T-cell (primary cell): Measurements from ENCODE around the gene MIA2. TPM values are rescaled to one million over a fixed set of nuclear protein-coding genes. Genes with fewer than 3 reads are reported as not detected.
"Not testable (repeated sequence)": the region's sequence is repeated elsewhere in the genome, so short reads cannot be mapped to it uniquely, and the experiment has no call there.

Experiments
- ATAC-seq, 4 experiments: fragments of 200-7000 bp in 3 of 4; fragments of 150-1000 bp in 1 of 4; cut with Tn5 transposase; replicated peaks in 1 of 4; 1 replicate in 3 of 4; 2 replicates in 1 of 4; pipeline ENCODE4 v1.10.0; 2021; ENCODE audit warnings: moderate library complexity in 3 of 4, mild to moderate bottlenecking in 2 of 4, moderate number of reproducible peaks in 1 of 4
- CTCF ChIA-PET, 2 donors: fragments of 300-600 bp; sonication (Branson Sonifier 250); formaldehyde crosslinking; loops; one replicate each; lab custom pipeline; 2022; ENCODE audit warnings: antibody characterized with exemption in 2 of 2; lab: Charles Lee
- POLR2A ChIA-PET, 2 donors: fragments of 300-600 bp; sonication (Branson Sonifier 250); formaldehyde crosslinking; loops; one replicate each; lab custom pipeline; 2022; ENCODE audit warnings: antibody characterized with exemption in 2 of 2; lab: Charles Lee
- DNase-seq, 35 experiments: peaks; one replicate each; pipeline versions ENCODE4 v3.0.0 to v3.0.0-alpha.2; 2013 to 2023
- H3K27ac ChIP-seq: one replicate; pipeline ENCODE4 v1.5.1; 2013; ENCODE audit warnings: low read length
- H3K27me3 ChIP-seq, 2 experiments: replicated peaks in 1 of 2; 1 replicate in 1 of 2; 2 replicates in 1 of 2; pipeline versions ENCODE4 v1.6.1 to v1.7.0; 2013; ENCODE audit warnings: low read length in 1 of 2, mixed read lengths in 1 of 2; ENCODE audit not compliant: control insufficient read depth in 2 of 2, insufficient read depth in 2 of 2; ENCODE audit errors: extremely low read depth in 1 of 2
- H3K36me3 ChIP-seq, 2 donors: 1 replicate in 1 of 2; 2 replicates in 1 of 2; pipeline versions ENCODE4 v1.6.1 to v1.7.0; 2013; ENCODE audit warnings: low read length in 1 of 2; ENCODE audit not compliant: control insufficient read depth in 2 of 2, insufficient read depth in 1 of 2; ENCODE audit errors: extremely low read depth in 1 of 2
- H3K4me1 ChIP-seq, 2 experiments: 1 replicate in 1 of 2; 2 replicates in 1 of 2; pipeline versions ENCODE4 v1.6.1 to v1.7.0; 2013; ENCODE audit warnings: low read length in 2 of 2, mixed read lengths in 1 of 2; ENCODE audit not compliant: insufficient read depth in 2 of 2, control insufficient read depth in 1 of 2; ENCODE audit errors: extremely low read depth in 1 of 2
- H3K4me3 ChIP-seq, 2 donors: 1 replicate in 1 of 2; 2 replicates in 1 of 2; pipeline versions ENCODE4 v1.5.1 to v1.7.0; 2013; ENCODE audit warnings: mild to moderate bottlenecking in 2 of 2, low read length in 1 of 2, moderate library complexity in 1 of 2; ENCODE audit not compliant: control insufficient read depth in 1 of 2; ENCODE audit errors: extremely low read depth in 1 of 2
- H3K9me3 ChIP-seq: 2 replicates; pipeline ENCODE4 v1.7.0; 2013
- H3K27ac Mint-ChIP-seq, 2 donors: one replicate each; pipeline ENCODE4 v1.8.0; 2020 to 2021; ENCODE audit warnings: mild to moderate bottlenecking in 2 of 2, mixed read lengths in 2 of 2
- H3K27me3 Mint-ChIP-seq, 2 donors: one replicate each; pipeline ENCODE4 v1.8.0; 2021 to 2022; ENCODE audit warnings: mixed read lengths in 2 of 2
- H3K36me3 Mint-ChIP-seq: one replicate; pipeline ENCODE4 v1.8.0; 2021; ENCODE audit warnings: mixed read lengths
- H3K4me1 Mint-ChIP-seq, 3 donors: one replicate each; pipeline ENCODE4 v1.8.0; 2020 to 2022; ENCODE audit warnings: mixed read lengths in 3 of 3, mild to moderate bottlenecking in 1 of 3
- H3K4me3 Mint-ChIP-seq, 3 donors: one replicate each; pipeline ENCODE4 v1.8.0; 2020 to 2022; ENCODE audit warnings: mild to moderate bottlenecking in 3 of 3, mixed read lengths in 3 of 3, moderate library complexity in 3 of 3
- H3K9me3 Mint-ChIP-seq, 3 donors: one replicate each; pipeline ENCODE4 v1.8.0; 2020 to 2022; ENCODE audit warnings: mixed read lengths in 3 of 3
- WGBS: methylation state at CpG from one replicate; pipeline ENCODE4 v1.1.5; 2013; ENCODE audit warnings: missing lambda C conversion rate; ENCODE audit not compliant: insufficient coverage; 5-methylcytosine and 5-hydroxymethylcytosine counted together
- total RNA-seq, 35 experiments: library from RNA in 6 of 35; stranded (reverse) in 6 of 35; fragments of 120-200 nt in 1 of 35; gene quantifications; one replicate each; pipeline versions ENCODE4 v1.2.1 to v1.2.4 and lab custom pipeline; 2013 to 2026

MIA2 gene
- total RNA-seq, 5 donors from 2014 or later (not counting 1 experiment from before 2014, with no cell fraction given), result 24.8 to 28.3 (median 25.5) TPM

- Mint-ChIP-seq H3K4me3 (no peak overlapping the region), H3K4me1 (peaks cover 0 to 8% (median 4%) of the 10 kb centered on the region in 3 donors), H3K9me3 (no peaks in the 10 kb centered on the region), H3K36me3 (no peaks in the 10 kb centered on the region), H3K27ac (no peak overlapping the region), H3K27me3 (no peaks in the 10 kb centered on the region)
- WGBS, result 90% methylated on average over 2 of the region's 8 CpGs
- Histone ChIP-seq H3K4me1 (no peaks in the 10 kb centered on the region), H3K36me3 (no peaks in the 10 kb centered on the region), H3K27me3 (no peaks in the 10 kb centered on the region), H3K27ac (no peak overlapping the region), H3K4me3 (no peak overlapping the region), H3K9me3 (no peaks in the 10 kb centered on the region)
- ChIA-PET POLR2A (no interaction called here), CTCF (interaction anchor here in 1 of 2 donors (0.7 kb wide), 1 partner anchor 784 kb away, joined by 3 read pairs; no protein-coding TSS in a partner anchor)
- ATAC-seq (no peak), DNase-seq (no peak)
These were observed 16.4 kb upstream of the MIA2 start for GRCh38 chr14:39217214-39217879.

- DNase-seq, result no peak
- Mint-ChIP-seq H3K27ac (peak overlapping the region in 1 of 2 donors; percentile 46), H3K4me3 (no peak overlapping the region), H3K9me3 (no peaks in the 10 kb centered on the region), H3K36me3 (no peaks in the 10 kb centered on the region), H3K4me1 (peaks cover 0 to 8% (median 4%) of the 10 kb centered on the region in 3 donors), H3K27me3 (peaks cover 0 to 3% of the 10 kb centered on the region in 2 donors)
- no peaks in the 10 kb centered on the region for H3K4me1 ChIP-seq
- ChIA-PET POLR2A (no interaction called here), CTCF (no interaction called here)
- no peak for ATAC-seq
- H3K9me3 ChIP-seq, result no peaks in the 10 kb centered on the region
- H3K27ac ChIP-seq, result no peak overlapping the region
- H3K27me3 ChIP-seq, result no peaks in the 10 kb centered on the region
- H3K4me3 ChIP-seq, result no peak overlapping the region
- 100% methylated on average over 1 of the region's 5 CpGs for WGBS
- H3K36me3 ChIP-seq, result no peaks in the 10 kb centered on the region
These were observed 15.4 kb upstream of the MIA2 start for GRCh38 chr14:39218171-39218769.

DNA sequence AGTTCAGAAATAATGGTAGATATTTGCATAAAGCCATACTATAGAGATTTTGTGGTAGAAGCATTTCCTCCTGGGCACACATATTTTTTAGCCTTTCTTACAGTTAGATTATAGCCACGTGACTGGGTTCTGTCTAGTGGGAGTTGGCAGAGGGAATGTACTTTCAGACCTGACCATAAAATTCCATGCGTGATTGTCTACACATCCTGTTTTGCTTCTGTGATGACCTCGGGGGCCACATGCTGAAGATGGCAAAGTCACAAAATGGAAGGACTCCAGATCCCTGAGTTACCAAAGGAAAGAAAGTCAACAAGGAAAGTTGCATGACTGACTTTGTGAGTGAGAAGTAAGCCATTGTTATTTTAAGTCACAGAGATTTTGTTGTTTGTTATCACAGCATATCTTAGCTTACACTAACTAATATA, 14.6 kb upstream of the MIA2 start:
- 100% methylated on average over 1 of the region's 3 CpGs for WGBS
- H3K27me3 Mint-ChIP-seq, result peaks cover 0 to 3% of the 10 kb centered on the region in 2 donors
- no peaks in the 10 kb centered on the region for H3K9me3 Mint-ChIP-seq
- Histone ChIP-seq H3K27me3 (no peaks in the 10 kb centered on the region), H3K36me3 (no peaks in the 10 kb centered on the region), H3K27ac (no peak overlapping the region), H3K4me3 (no peak overlapping the region), H3K4me1 (no peaks in the 10 kb centered on the region), H3K9me3 (no peaks in the 10 kb centered on the region)
- no peaks in the 10 kb centered on the region for H3K36me3 Mint-ChIP-seq
- peaks cover 0 to 8% (median 4%) of the 10 kb centered on the region in 3 donors for H3K4me1 Mint-ChIP-seq
- ATAC-seq, result no peak
- DNase-seq, result no peak
- H3K27ac Mint-ChIP-seq, result no peak overlapping the region
- POLR2A ChIA-PET, result no interaction called here
- CTCF ChIA-PET, result no interaction called here
- H3K4me3 Mint-ChIP-seq, result no peak overlapping the region

DNA sequence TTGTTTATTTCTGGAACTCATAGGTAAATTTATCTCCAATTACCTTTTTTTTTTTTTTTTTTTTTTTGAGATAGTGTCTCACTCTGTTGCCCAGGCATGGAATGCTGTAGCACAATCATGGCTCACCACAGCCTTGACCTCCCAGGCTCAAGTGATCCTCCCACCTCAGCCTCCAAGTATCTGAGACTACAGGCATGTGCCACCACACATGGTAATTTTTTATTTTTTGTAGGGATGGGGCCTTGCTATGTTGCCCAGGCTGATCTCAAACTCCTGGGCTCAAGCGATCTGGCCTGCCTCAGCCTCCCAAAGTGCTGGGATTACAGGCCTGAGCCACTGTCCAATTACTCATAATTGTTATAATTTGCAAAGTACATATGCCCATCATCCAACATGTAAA, 13.2 kb upstream of the MIA2 start:
- H3K9me3 ChIP-seq, CTCF ChIA-PET, H3K36me3 Mint-ChIP-seq, POLR2A ChIA-PET, H3K4me1 ChIP-seq, H3K9me3 Mint-ChIP-seq, H3K27me3 Mint-ChIP-seq, H3K36me3 ChIP-seq, H3K27ac Mint-ChIP-seq, ATAC-seq, H3K4me1 Mint-ChIP-seq, DNase-seq, H3K4me3 ChIP-seq, H3K27me3 ChIP-seq, H3K27ac ChIP-seq, H3K4me3 Mint-ChIP-seq: not testable (repeated sequence)
- WGBS, result no CpG with 5 or more reads among the region's 1 CpG

DNA sequence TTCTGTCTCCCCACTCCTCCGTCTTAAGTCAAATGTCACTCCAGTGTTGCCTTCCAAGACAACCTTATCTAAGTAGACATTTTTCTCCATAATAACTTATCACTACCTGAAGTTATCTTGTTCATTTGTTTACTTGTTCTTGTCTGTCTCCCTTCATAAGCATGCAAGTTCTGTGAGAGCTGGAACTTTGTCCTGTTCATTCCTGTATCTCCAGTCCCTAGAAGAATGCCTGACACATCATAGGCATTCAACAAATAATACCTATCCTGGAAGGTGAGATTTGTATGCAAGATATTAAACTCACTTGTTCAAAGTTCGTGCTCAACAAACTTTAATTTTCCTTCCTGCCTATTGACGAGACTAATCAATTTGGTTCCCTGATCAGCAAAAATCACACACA, 5.7 kb upstream of the MIA2 start:
- Mint-ChIP-seq H3K4me3 (no peak overlapping the region), H3K9me3 (no peaks in the 10 kb centered on the region), H3K4me1 (peaks cover 29 to 39% (median 30%) of the 10 kb centered on the region in 3 donors), H3K36me3 (no peaks in the 10 kb centered on the region), H3K27ac (peak overlapping the region; percentile 94 to 96), H3K27me3 (peaks cover 0 to under 1% of the 10 kb centered on the region in 2 donors)
- no peak for DNase-seq
- WGBS, result 100% methylated on average over 1 of the region's 3 CpGs
- Histone ChIP-seq H3K27ac (peak overlapping the region; percentile 83), H3K4me3 (no peak overlapping the region), H3K9me3 (no peaks in the 10 kb centered on the region), H3K36me3 (no peaks in the 10 kb centered on the region), H3K4me1 (peaks cover 6 to 38% of the 10 kb centered on the region in 2 experiments), H3K27me3 (no peaks in the 10 kb centered on the region)
- ATAC-seq, result no peak
- ChIA-PET POLR2A (no interaction called here), CTCF (no interaction called here)

DNA sequence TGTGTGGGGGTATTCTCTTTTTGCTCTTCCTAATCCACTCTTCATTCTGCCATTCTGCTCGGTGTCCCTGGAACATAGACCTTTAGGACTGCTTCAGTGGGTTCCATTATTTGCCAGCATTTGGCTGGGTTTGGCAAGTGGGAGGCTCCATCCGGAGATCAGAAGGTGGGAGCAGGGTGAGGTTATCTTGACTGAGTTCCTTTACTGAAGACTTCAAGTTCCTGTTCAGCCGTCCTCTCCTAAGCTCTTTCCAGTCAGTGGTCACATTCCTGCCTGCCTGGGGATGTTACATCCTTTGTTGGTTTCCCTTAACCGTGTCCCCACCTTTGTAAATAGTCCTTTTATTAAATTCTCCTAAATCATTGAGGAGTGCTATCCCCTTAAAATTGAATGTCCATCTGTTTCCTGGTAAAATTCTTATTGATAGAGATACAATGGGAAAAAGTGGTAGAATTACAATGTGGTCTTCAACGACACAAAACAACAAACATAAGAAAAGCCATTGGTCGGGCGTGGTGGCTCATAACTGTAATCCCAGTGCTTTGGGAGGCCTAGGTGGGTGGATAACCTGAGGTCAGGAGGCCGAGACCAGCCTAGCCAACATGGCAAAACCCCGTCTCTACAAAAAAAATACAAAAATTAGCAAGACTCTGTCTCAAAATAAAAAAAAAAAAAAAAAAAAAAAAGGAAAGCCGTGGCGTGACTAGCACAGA, 5.0 kb upstream of the MIA2 start:
- peak overlapping the region in 1 of 3 donors; percentile 28 for H3K4me3 Mint-ChIP-seq

More for the DNA sequence above, 5.0 kb upstream of the MIA2 start:
- Histone ChIP-seq H3K27ac (peak overlapping the region; percentile 83), H3K36me3 (no peaks in the 10 kb centered on the region), H3K4me1 (peaks cover 6 to 38% of the 10 kb centered on the region in 2 experiments), H3K4me3 (no peak overlapping the region), H3K9me3 (no peaks in the 10 kb centered on the region), H3K27me3 (no peaks in the 10 kb centered on the region)
- H3K27me3 Mint-ChIP-seq, result no peaks in the 10 kb centered on the region
- ATAC-seq (no peak), DNase-seq (peak in 2 of 35 experiments; percentile 17 to 22)
- H3K4me1 Mint-ChIP-seq, result peaks cover 30 to 42% (median 31%) of the 10 kb centered on the region in 3 donors
- peak overlapping the region; percentile 94 to 96 for H3K27ac Mint-ChIP-seq
- POLR2A ChIA-PET, result interaction anchor here in 1 of 2 donors (0.6 to 0.7 kb wide), 2 partner anchors 45 to 61 kb away, joined by 7 to 10 read pairs; no protein-coding TSS in a partner anchor
- CTCF ChIA-PET, result interaction anchor here in 1 of 2 donors (0.7 to 1.3 kb wide), 2 partner anchors 40 to 121 kb away, joined by 5 to 6 read pairs; no protein-coding TSS in a partner anchor
- 14% methylated on average over 2 of the region's 11 CpGs for WGBS
- H3K36me3 Mint-ChIP-seq, result no peaks in the 10 kb centered on the region
- no peaks in the 10 kb centered on the region for H3K9me3 Mint-ChIP-seq
